Transverse colon (tissue), 4 donors: ENCODE results near the gene VN1R5.

ENCODE experiments used
- EP300 ChIP-seq: sonication (generic); formaldehyde crosslinking; IDR thresholded peaks from one replicate; pipeline ENCODE4 v1.6.1; 2017; ENCODE audit warnings: antibody characterized with exemption, low read depth
- POLR2A ChIP-seq: fragments of 450-650 bp; IDR thresholded peaks from one replicate; pipeline ENCODE4 v1.6.1; 2016; ENCODE audit warnings: antibody characterized with exemption, mild to moderate bottlenecking, moderate library complexity
- POLR2AphosphoS5 ChIP-seq, 3 donors: sonication (generic); formaldehyde crosslinking; IDR thresholded peaks; one replicate each; pipeline ENCODE4 v1.6.1; 2016; ENCODE audit warnings: antibody characterized with exemption in 3 of 3
- TF ChIP-seq, protein P1 (sequence below), 5 experiments: fragments of 200-600 bp in 3 of 5; fragments of 450-650 bp in 2 of 5; sonication (generic) in 3 of 5; IDR thresholded peaks; 1 replicate in 2 of 5; 2 replicates in 3 of 5; pipeline ENCODE4 v1.5.1; 2016 to 2017; ENCODE audit warnings: antibody characterized with exemption in 5 of 5, inconsistent platforms in 3 of 5, mild to moderate bottlenecking in 2 of 5, moderate library complexity in 1 of 5

DNA sequence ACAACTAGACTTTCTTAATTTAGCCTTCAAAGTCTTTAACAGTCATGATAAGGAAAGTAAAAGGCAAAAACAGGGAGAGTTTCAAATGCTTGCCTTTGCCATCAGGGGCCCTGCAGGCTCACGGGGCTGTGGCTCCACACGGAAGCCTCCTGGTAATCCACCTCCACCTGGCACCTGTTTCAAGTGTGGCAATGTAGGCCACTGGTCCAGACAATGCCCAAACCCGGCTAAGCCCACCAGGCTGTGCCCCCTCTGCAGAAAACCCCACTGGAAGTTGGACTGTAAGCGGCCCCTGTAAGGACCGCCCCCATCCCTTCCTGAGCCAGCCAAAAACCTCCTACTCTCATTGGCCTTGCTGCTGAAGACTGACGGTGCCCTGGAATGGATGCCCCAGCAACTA is 32.5 kb downstream of the VN1R5 start:
- TF ChIP-seq POLR2AphosphoS5 (IDR thresholded peaks at IDR 0.05) (no peak), EP300 (no peak), POLR2A (no peak)
- TF ChIP-seq, protein P1, sequence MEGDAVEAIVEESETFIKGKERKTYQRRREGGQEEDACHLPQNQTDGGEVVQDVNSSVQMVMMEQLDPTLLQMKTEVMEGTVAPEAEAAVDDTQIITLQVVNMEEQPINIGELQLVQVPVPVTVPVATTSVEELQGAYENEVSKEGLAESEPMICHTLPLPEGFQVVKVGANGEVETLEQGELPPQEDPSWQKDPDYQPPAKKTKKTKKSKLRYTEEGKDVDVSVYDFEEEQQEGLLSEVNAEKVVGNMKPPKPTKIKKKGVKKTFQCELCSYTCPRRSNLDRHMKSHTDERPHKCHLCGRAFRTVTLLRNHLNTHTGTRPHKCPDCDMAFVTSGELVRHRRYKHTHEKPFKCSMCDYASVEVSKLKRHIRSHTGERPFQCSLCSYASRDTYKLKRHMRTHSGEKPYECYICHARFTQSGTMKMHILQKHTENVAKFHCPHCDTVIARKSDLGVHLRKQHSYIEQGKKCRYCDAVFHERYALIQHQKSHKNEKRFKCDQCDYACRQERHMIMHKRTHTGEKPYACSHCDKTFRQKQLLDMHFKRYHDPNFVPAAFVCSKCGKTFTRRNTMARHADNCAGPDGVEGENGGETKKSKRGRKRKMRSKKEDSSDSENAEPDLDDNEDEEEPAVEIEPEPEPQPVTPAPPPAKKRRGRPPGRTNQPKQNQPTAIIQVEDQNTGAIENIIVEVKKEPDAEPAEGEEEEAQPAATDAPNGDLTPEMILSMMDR (IDR thresholded peaks at IDR 0.05) = no peak
